Frontal cortex (tissue), 4 donors: ENCODE data around the gene TSPAN32. TPM values are rescaled to one million over a fixed set of nuclear protein-coding genes. Genes with fewer than 3 reads are reported as not detected.

ENCODE experiments used
- DNase-seq, 2 donors: peaks; one replicate each; pipeline ENCODE4 v3.0.0; 2012; ENCODE audit warnings: low spot score in 2 of 2
- FAIRE-seq: peaks from 2 replicates; lab custom pipeline; 2012; peaks lifted over from hg19 to GRCh38; lab: Jason Lieb, UNC
- total RNA-seq: library from RNA; depleted of rRNA; stranded (reverse); fragments of >200 nt; gene quantifications from one replicate; pipeline ENCODE4 v1.2.3, GENCODE V29; 2014
- donor health status: control.
- donor health status: control.
- donor health status: control.

Gene TSPAN32
- total RNA-seq, 1 donor from 2014 or later: 0.41 TPM

- no peak for FAIRE-seq
- DNase-seq: no peak
Measured at GRCh38 chr11:2265854-2266585, 35.8 kb upstream of the TSPAN32 start.

DNA sequence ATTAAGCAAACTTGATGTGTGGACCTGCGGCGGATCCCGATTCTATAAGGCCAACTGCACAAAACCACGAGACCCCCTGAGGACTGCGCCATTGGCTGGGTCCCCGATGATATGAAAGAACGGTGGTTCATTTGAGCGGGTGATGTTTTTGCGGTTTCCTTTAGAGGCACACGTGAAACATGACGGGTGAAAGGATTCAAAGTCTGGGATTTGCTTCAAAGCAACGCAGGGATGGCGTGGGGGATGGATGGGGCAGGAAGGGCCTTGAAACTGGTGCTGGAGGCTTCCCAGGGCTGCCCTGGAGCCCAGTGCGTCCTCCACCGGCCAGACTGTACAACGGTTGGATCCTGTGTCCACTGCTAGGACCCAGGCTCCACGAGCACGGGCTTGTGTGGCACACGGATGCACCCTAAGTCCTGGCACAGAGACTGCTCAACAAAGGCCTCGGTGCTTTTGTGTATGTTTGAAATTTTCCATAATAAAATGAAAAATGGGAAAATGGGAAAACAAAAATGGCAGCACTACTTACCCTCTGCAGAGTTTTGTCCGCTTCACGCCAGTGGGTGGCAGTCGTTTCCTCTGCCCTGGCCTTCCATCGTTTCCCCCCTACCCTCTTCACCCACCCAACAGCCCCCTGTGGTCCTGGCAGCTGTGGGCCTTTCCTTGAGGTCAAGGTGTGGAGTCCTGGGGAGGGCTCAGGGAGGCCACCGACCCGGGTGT is 35.1 kb upstream of the TSPAN32 start:
- DNase-seq (no peak), FAIRE-seq (no peak)

DNA sequence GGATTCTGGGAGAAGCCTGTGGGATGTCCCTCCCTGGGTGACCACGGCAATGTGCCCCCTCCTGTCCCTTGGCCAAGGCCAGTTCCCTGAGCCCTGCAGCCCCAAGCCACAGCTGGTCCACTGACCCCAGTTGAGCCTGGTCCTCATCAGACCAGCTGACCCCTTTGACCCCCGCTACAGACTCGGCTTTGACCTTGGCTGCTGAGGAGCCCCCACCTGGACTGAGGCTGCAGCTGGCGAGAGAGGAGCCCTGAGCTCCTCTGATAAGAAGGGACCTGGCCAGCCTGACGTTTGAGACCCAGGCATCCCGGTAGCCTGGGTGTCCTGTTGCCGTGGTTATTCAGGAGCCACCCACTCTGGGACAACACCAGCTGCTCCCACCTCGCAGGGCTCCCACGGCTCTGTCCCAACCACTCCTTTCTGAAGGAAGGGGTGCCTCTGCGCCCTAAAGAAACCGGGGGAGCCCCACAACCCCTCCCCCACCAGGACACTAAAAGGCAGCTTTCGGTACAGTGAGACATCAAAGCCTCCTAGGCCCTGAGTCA is 34.4 kb upstream of the TSPAN32 start:
- DNase-seq (no peak), FAIRE-seq (no peak)

GRCh38 chr11:2267851-2268728 is 33.7 kb upstream of the TSPAN32 start:
- FAIRE-seq (no peak), DNase-seq (no peak)

DNA sequence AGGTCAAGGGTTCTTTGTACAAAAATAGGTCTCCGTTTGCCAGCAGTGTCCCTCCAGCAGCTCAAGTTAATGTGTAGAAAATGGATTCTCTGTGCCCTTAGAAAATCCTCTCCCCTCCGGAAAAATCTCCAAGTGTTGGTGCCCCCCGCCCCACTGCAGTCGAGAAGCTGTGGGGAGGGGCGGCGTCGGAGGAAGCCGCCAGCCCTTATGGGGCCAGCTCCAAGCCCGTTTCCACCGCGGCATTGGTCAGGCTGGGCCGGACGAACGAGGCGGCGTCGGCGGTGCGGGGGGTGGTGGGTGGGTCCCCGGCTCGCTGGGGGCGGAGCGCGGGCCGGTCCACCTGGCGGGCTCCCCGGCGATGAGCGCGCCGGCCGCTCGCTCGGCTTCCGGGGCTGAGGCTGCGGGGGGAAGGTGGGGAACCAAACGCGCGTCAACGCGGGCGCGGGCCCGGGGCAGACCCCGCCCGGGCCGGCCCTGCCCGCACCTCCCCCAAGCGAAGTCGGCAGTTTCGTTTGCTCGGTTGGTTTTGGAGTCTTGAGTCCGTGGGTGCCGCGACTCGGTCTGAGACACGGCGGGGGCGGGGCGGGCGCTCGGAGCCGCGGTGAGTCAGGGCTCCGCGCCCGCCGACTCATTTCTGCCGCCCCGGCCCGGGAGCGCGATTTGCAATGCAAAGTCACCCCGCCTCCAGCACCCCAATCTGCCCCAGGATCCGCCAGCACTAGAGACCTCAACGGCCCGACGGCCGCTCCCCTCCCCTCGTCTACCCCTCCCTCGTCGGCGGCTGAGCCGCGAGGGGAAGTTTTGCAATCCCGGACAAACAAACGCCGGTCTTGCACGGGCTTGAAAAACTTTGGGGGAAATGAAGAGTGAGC is 32.8 kb upstream of the TSPAN32 start:
- peak; percentile 57 to 58 for DNase-seq
- no peak for FAIRE-seq

- DNase-seq (no peak), FAIRE-seq (no peak)
Measured at GRCh38 chr11:2269601-2270321, 32.1 kb upstream of the TSPAN32 start.

DNA sequence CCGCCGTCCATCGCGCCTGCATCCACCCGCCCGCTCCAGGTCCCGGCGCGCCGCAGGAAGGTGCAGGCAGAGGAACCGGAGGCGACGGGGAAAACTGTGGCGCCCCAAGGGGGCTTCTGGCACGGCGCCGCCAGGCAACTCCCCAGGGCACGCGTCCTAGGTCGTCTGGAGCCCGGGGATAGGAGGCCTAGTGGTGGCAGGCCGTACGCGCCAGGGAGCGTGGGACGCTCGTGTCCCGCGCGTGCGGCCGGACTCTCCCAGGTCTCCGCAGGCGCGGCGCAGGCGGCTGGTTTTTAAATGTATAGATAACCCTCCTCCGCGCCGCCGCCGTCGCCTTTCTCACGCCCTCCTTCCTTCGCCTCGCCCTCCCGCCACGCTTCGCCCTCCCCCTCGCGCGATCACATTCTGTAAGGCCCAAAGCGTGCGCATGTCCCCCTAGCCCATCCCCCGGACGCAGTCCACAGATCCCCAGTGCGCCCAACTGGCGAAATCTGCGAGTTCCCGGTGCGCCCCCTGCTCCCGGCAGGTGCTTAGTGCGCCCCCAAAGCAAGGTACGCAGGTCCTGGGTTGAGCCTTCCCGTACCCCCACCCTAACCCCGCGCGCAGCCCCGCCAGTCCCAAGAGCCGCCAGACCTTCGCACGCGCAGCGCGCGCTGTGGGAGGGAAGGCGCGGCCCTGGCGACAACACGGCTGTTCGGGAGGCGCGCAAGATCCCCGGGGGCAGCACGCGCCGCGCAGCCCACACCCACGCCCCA is 31.3 kb upstream of the TSPAN32 start, which contains the start of gene ASCL2:
Gene ASCL2, minus strand, starts transcription at position 267 of the 755 bp plus-strand sequence. Its CDS starts 256 bp downstream, at position 11.
- FAIRE-seq (no peak), DNase-seq (no peak)

- FAIRE-seq (no peak), DNase-seq (no peak)
Measured at GRCh38 chr11:2271077-2271326, 30.8 kb upstream of the TSPAN32 start.

DNA sequence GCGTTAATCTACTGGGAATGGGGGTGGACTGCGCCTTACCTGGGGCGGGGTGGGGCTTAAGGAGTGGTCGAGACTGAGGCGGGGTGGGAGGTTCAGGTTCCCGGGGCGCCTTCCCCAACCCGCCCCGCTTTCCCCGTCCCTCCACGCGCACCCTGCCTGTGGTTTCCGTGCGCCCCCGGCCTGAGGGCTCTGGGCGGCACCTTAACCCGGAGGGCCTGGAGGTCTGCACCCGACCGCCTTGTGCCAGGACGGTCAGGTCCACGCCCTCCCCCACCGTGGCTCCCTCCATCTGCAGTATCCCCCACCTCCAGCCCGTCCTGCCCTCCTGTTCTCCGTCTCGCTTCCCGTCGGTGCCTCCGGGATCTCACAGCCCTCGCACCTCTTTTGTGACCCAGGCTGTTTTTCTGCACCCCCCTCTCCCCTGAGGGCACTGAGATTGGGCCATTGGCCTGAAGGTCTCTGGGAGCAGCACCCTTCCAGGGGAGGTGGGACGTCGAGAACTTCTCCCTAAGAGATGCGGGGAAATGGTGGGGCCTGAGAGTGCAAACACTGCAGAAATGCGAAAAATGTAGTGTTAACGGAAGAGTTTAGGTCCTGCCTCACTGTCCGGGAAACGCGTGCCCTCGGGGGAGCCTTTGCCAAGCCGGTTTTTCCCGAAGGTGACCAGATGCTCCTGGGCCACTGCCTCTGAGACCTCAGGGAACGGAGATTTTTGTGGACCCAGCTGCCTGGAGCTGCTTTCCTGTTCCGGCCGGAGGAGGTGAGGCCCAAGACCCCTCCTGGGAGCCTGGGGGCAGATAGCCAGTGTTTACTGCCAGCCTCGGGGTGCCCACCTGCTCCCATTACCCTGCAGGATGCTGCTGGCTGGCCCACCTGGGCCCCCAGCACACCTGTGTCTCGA is 30.2 kb upstream of the TSPAN32 start:
- DNase-seq: no peak
- no peak for FAIRE-seq

- DNase-seq: no peak
- no peak for FAIRE-seq
Measured at GRCh38 chr11:2272228-2272945, 29.4 kb upstream of the TSPAN32 start.

DNA sequence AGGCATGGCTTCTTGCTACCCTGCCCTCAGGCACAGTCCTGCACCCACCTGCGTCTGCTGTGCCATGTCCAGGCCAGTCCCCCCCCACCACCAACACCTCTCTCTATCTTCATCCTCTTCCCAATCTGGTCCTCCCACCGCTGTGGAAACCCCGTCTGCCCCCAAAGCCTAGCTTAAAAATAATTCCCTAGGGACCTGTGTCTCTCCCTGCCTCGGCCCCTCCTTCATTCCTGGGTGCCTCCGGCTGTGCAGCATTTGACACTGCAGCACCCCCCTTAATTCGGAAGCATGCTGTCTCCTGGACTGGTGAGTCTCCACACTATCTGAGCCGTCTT is 28.9 kb upstream of the TSPAN32 start:
- FAIRE-seq (no peak), DNase-seq (no peak)

DNA sequence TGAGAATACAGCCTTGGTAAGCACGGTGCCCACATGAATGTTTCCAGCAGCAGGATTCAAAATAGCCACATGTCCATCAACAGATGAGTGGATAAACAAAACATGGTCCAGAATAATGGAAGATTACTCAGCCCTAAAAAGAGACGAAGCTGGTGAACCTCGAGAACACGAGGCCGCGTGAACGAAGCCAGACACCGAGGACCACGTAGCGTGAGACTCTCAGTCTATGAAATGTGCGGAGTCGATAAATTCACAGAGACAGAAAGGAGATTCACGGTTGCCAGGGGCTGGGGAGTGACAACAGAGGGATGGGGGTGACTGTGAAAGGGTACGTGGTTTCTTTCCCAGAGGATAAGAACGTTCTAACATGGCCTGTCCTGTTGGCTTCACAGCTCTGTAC is 28.5 kb upstream of the TSPAN32 start:
- DNase-seq (no peak), FAIRE-seq (no peak)

DNA sequence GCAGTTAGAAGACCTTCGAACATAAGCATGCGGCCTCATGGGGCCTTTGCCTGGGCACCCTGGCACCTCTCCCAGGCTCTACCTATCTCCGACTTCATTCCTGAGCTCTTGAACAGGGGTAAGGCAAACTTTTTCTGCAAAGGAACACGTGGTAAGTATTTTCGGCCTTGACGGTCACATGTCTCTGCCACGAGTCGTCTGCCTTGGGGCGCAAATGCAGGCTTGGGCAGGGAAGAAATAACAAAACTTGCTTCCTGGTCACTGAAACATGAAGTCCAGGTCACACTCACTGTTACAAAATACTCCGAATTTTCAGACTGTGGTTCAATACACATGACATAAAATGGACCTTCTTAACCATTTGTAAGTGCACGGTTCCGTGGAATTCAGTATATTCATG is 28.0 kb upstream of the TSPAN32 start:
- DNase-seq (no peak), FAIRE-seq (no peak)

GRCh38 chr11:2275334-2276279 is 26.2 kb upstream of the TSPAN32 start:
- FAIRE-seq: no peak
- DNase-seq: no peak

DNA sequence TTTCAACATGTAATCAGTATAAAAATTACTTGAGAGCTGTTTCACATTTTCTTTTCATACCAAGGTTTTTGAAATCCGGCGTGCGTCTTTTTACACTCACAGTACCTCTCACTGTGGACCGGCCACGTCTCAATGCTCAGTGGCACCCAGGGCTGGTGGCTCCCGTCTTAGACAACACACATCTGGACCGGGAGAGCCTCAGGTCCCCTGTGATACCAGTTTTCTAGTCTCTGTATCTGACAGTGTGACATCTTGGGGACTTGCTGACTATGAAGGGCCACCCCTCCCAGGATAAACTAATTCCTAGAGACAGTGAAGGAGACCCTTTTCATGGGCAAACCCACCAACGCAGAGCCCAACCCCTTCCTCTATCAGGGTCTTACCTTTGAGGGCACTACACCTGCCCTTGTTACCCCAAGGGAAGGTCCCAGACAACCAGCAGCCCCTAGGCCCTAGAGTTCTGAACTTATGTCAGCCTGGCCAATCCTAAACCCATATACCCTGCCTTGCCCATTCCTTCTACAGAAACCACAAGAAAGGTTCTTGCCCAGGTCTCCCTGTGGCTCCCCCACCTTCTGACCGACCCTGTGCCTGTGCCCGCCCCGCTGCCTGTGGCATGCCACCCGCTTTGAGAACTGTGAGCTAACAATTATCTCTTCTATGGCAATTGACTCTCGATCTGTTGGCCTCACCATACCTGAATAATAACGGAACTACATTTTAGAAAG is 25.4 kb upstream of the TSPAN32 start:
- FAIRE-seq: no peak
- no peak for DNase-seq
